ENCODE results near the gene AIG1.

AIG1 gene

GRCh38 chr6:143023695-143024094 lies 37.0 kb upstream of the AIG1 start:
- no peak overlapping the region for H3K4me3 ChIP-seq (ENCODE audit: low read depth, low read length, poor library complexity, severe bottlenecking)
- no peaks in the 10 kb centered on the region for H3K9me3 ChIP-seq (ENCODE audit: low read length)
- H3F3A ChIP-seq (ENCODE audit: insufficient read depth, low read length): no peaks in the 10 kb centered on the region
- no peaks in the 10 kb centered on the region for H3K36me3 ChIP-seq (ENCODE audit: insufficient read depth, low read length)
- H4K20me1 ChIP-seq (ENCODE audit: insufficient read depth, low read length): no peaks in the 10 kb centered on the region
- H3K79me2 ChIP-seq (ENCODE audit: insufficient read depth, low read length): no peaks in the 10 kb centered on the region
- H3K4me1 ChIP-seq (ENCODE audit: insufficient read depth, low read length, severe bottlenecking): no peaks in the 10 kb centered on the region
- H3K27me3 ChIP-seq (ENCODE audit: insufficient read depth, low read length): no peaks in the 10 kb centered on the region
- H3K4me2 ChIP-seq (ENCODE audit: low read length): no peak overlapping the region
- H3K9me2 ChIP-seq (ENCODE audit: low read depth, low read length): no peaks in the 10 kb centered on the region
- no peak overlapping the region for H2AFZ ChIP-seq (ENCODE audit: low read length)
- no peak overlapping the region for H3K9ac ChIP-seq (ENCODE audit: low read length)
- TF ChIP-seq EZH2 (IDR thresholded peaks at IDR 0.05; ENCODE audit: borderline replicate concordance, low read length) (no peak), CTCF (IDR thresholded peaks at IDR 0.05; ENCODE audit: low read length) (no peak)
- H3K27ac ChIP-seq (ENCODE audit: low read depth, low read length, poor library complexity, severe bottlenecking): no peak overlapping the region

GRCh38 chr6:143024977-143025376 lies 35.7 kb upstream of the AIG1 start:
- H3K4me3 ChIP-seq (ENCODE audit: low read depth, low read length, poor library complexity, severe bottlenecking): no peak overlapping the region
- H3K9me2 ChIP-seq (ENCODE audit: low read depth, low read length): no peaks in the 10 kb centered on the region
- H3K4me1 ChIP-seq (ENCODE audit: insufficient read depth, low read length, severe bottlenecking): no peaks in the 10 kb centered on the region
- TF ChIP-seq CTCF (IDR thresholded peaks at IDR 0.05; ENCODE audit: low read length): no peak
- H3K27ac ChIP-seq (ENCODE audit: low read depth, low read length, poor library complexity, severe bottlenecking): no peak overlapping the region
- H3K79me2 ChIP-seq (ENCODE audit: insufficient read depth, low read length): no peaks in the 10 kb centered on the region
- H2AFZ ChIP-seq (ENCODE audit: low read length): no peak overlapping the region
- no peaks in the 10 kb centered on the region for H4K20me1 ChIP-seq (ENCODE audit: insufficient read depth, low read length)
- no peaks in the 10 kb centered on the region for H3K36me3 ChIP-seq (ENCODE audit: insufficient read depth, low read length)
- no peaks in the 10 kb centered on the region for H3K9me3 ChIP-seq (ENCODE audit: low read length)
- no peaks in the 10 kb centered on the region for H3K27me3 ChIP-seq (ENCODE audit: insufficient read depth, low read length)
- no peak overlapping the region for H3K9ac ChIP-seq (ENCODE audit: low read length)
- H3K4me2 ChIP-seq (ENCODE audit: low read length): no peak overlapping the region
- H3F3A ChIP-seq (ENCODE audit: insufficient read depth, low read length): no peaks in the 10 kb centered on the region

- Histone ChIP-seq H3K27ac (ENCODE audit: low read depth, low read length, poor library complexity, severe bottlenecking) (no peak overlapping the region), H3K27me3 (ENCODE audit: insufficient read depth, low read length) (no peaks in the 10 kb centered on the region), H3K79me2 (ENCODE audit: insufficient read depth, low read length) (no peaks in the 10 kb centered on the region), H3K4me1 (ENCODE audit: insufficient read depth, low read length, severe bottlenecking) (no peaks in the 10 kb centered on the region), H3K9me3 (ENCODE audit: low read length) (no peaks in the 10 kb centered on the region), H3K4me2 (ENCODE audit: low read length) (no peak overlapping the region), H3K9ac (ENCODE audit: low read length) (no peak overlapping the region), H4K20me1 (ENCODE audit: insufficient read depth, low read length) (no peaks in the 10 kb centered on the region), H3F3A (ENCODE audit: insufficient read depth, low read length) (no peaks in the 10 kb centered on the region), H3K9me2 (ENCODE audit: low read depth, low read length) (no peaks in the 10 kb centered on the region), H3K4me3 (ENCODE audit: low read depth, low read length, poor library complexity, severe bottlenecking) (no peak overlapping the region), H2AFZ (ENCODE audit: low read length) (no peak overlapping the region), H3K36me3 (ENCODE audit: insufficient read depth, low read length) (no peaks in the 10 kb centered on the region)
- no peak for TF ChIP-seq EZH2 (IDR thresholded peaks at IDR 0.05; ENCODE audit: borderline replicate concordance, low read length)
- TF ChIP-seq CTCF (IDR thresholded peaks at IDR 0.05; ENCODE audit: low read length): peak; percentile 91
These were observed 33.8 kb upstream of the AIG1 start for GRCh38 chr6:143026696-143027449.

Measured in OCI-LY1 (cell line).